Measurements from ENCODE around the gene ATF6B.

Gene ATF6B

DNA sequence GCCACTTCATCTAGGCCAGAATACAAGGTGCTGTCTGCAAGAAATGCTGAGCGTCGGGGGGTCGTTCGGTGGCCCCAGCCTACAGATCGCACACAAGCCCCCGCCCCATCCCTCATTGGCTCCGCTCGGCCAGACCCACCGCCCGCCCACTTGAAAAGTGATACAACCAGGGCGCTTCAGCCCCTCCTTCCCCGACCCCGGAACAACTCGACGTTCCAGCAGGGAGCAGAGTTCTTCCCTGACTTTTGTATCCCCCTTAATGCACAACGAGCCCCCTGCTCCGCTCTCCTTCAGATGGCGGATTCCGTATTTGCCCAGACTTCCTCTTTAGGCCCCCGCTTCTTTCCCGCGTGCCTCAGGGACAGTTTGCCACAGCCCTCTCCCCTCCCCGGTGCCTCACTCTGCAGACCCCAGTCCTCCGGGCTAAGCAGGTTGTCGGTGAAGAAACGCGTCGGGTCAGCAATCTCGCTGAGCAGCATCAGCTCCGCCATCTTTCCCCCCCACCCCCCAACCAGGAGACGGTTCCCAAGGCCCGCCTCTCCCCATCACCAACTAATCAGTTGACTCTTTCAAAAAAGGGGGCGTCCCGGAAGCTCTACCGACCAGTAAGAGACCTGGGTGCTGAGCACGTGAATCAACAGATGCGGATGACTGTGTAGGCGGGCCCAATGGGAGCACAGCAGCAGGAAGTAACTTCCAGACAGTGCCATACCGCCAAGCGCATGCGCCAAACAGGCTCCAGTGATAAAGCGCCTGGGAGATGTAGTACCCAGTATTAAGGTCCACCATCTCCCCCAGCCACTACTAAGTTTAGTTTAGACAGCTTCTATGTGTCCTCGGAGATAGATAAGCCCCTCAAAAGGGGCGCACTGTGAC lies at the start of gene ATF6B:
Gene ATF6B, minus strand, starts transcription at position 530 of the 876 bp plus-strand sequence. Its CDS starts 39 bp downstream, at position 491.
- Mint-ChIP-seq H3K4me3 (peak within 1 kb of the TSS; percentile 99 to 100), H3K9me3 (no peaks in the 10 kb centered on the region), H3K4me1 (peaks cover 53% of the 10 kb centered on the region), H3K27me3 (no peaks in the 10 kb centered on the region), H3K27ac (peak within 1 kb of the TSS; percentile 99)
- peak; percentile 95 for ATAC-seq
- peak; percentile 94 to 98 for DNase-seq

DNA sequence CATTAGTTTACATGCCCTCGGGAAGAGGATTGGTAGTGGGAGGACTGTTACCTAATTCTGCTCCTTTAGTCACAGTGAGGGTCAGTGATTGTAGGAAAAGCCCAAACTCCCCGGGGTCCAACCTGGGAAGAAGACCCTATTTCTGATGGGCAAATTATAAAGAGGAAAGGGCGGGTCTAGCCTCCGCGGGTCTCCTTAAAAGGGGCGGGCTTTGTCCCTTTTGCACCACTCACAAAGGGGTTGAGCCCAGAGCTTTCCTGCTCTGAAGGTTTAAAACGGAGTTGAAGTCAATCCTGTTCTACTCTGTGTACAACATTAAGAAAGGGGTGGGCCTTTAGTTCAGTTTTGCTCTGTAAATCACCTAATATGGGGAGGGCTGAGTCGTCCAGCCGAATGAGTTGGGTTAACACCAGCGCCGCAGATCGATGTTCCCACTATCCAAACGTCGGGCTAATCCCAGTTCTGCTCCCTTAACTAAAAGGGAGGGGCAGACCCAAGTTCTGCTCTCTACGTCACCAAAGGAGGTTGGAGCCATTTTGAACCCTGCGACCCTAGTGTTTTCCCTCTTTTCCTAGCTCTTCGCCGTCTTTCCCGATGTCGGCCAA lies 49.2 kb upstream of the ATF6B start:
- H3K4me1 Mint-ChIP-seq = peaks cover 74% of the 10 kb centered on the region
- H3K4me3 Mint-ChIP-seq = peak overlapping the region; percentile 86 to 94
- ATAC-seq (peak; percentile 10), DNase-seq (peak in 1 of 2 donors; percentile 52)
- H3K27ac Mint-ChIP-seq = peak overlapping the region; percentile 96 to 98
- no peaks in the 10 kb centered on the region for H3K27me3 Mint-ChIP-seq
- H3K9me3 Mint-ChIP-seq = no peaks in the 10 kb centered on the region

DNA sequence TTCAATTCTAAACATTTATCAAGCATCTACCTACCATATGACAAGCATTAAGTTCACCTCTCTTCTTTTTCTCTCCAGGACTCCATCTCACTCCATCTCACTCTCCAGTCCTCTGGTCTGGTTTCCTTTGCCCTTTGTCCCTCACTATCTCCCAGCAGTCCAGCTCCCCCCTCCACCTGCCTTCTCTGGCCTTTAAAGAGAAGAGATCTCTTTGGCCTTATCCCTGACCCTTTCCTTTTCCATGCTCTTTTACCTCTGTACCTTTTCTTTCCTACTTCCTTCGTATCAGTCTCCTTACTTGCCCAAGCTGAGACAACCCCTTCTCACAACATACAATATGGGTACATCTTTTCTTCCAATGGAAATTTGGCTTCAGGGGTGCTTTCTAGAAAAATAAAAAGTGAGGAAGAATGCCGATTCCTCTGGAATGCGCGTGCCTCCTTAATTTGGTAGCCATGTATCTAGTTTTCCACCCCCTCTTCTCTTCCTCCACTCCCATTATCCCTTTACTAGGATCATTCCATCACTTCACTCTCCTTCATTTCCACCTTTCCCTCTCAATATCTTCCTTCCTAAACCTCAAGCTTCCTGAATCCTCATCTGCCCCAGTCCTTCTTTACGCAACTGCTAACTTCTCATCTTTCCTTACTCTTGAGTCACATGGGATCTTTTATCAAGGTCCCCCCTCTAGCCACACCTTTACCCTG lies 48.6 kb upstream of the ATF6B start:
- no peaks in the 10 kb centered on the region for H3K27me3 Mint-ChIP-seq
- H3K9me3 Mint-ChIP-seq = no peaks in the 10 kb centered on the region
- peaks cover 71% of the 10 kb centered on the region for H3K4me1 Mint-ChIP-seq
- ATAC-seq (no peak), DNase-seq (no peak)
- H3K27ac Mint-ChIP-seq = peak overlapping the region; percentile 96 to 98
- peak overlapping the region; percentile 86 to 94 for H3K4me3 Mint-ChIP-seq

DNA sequence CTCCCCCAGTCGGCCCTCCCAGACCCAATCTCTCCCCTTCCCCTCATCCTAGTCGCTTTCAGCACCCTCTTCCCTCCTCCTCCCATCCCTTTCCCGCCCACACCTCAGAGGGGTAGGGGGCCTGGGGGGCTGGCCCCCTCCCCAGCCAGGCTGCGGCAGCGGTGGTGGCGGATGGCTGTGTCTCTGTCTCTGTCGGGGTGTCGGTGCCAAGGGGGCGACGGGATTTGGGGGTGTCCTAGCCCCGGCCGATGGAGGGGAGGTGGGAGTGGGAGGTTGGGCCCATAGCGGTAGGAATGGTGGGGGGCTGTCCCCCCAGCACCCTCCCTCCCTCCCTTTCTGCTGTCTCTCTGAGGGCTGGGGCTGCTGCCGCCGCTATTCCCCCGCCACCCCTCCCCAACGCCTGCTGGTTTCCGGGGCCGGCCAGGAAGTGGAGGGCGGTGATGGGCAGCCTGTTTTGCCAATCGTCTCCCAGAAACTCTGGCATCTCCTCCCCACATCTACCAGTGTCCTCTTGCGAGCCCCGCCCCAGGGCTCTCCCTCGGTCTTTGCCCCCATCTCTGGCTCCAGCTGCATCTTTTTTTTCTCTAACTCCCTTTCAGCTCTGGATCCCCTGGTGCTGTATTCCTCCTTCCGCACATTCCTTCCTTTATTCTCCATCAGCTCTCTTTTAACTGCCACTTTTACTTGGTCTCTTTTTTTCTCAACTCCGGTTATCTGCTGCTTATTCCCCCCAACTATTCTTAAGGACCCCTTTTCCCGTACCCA lies 47.8 kb upstream of the ATF6B start, which contains the start of gene AGPAT1:
Gene AGPAT1, minus strand, starts transcription at position 374 of the 765 bp plus-strand sequence. CDS start 4,588 bp downstream, outside the sequence.
- no peaks in the 10 kb centered on the region for H3K27me3 Mint-ChIP-seq
- peak within 1 kb of the TSS; percentile 86 to 94 for H3K4me3 Mint-ChIP-seq
- ATAC-seq (peak; percentile 64), DNase-seq (peak; percentile 96 to 97)
- no peaks in the 10 kb centered on the region for H3K9me3 Mint-ChIP-seq
- peak within 1 kb of the TSS; percentile 96 to 98 for H3K27ac Mint-ChIP-seq
- peaks cover 70% of the 10 kb centered on the region for H3K4me1 Mint-ChIP-seq

DNA sequence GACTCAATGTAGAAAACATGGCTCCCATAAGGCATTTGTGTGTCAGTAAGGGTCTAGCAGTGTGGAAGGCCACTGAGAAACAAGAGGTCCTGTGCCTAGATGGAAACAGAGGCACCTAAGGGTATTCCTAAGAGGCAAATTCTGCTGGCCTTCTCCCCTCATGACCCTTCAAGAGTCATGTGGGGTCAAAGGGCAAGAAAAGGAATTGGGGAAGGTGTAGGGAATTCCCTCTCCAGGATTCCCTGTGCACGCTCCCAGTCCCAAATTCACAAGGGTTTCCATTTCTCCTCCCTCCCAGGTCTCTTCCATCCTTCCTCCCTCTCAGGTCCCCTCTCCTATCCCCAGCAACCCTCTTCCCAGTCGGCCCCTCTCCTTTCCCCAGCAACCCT lies 47.3 kb upstream of the ATF6B start:
- peak overlapping the region; percentile 86 to 94 for H3K4me3 Mint-ChIP-seq
- H3K27me3 Mint-ChIP-seq = no peaks in the 10 kb centered on the region
- peaks cover 65% of the 10 kb centered on the region for H3K4me1 Mint-ChIP-seq
- H3K27ac Mint-ChIP-seq = peak overlapping the region; percentile 47 to 51
- ATAC-seq (no peak), DNase-seq (no peak)
- H3K9me3 Mint-ChIP-seq = no peaks in the 10 kb centered on the region

DNA sequence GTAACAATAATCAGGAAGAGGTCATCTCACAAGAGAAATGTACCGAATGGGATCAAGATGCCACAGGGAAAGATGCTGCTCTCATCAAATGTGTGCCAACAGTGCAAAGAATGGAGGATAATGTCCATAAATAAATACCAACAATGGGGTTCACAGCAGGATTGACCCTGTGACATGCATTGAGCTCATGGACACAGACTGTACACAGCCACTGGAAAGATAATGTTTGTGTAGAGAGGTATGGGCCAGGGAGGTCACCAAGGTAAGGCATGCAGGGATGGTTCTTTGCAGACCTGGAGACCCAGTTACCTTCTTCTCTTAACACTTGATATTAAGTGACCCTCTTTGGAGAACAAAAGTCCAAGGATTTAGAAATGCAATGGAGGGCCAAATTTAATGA lies 46.4 kb upstream of the ATF6B start:
- no peak for ATAC-seq
- Mint-ChIP-seq H3K4me1 (peaks cover 56% of the 10 kb centered on the region), H3K27ac (no peak overlapping the region), H3K4me3 (peak overlapping the region in 1 of 2 donors; percentile 68), H3K27me3 (no peaks in the 10 kb centered on the region), H3K9me3 (no peaks in the 10 kb centered on the region)
- DNase-seq = no peak

DNA sequence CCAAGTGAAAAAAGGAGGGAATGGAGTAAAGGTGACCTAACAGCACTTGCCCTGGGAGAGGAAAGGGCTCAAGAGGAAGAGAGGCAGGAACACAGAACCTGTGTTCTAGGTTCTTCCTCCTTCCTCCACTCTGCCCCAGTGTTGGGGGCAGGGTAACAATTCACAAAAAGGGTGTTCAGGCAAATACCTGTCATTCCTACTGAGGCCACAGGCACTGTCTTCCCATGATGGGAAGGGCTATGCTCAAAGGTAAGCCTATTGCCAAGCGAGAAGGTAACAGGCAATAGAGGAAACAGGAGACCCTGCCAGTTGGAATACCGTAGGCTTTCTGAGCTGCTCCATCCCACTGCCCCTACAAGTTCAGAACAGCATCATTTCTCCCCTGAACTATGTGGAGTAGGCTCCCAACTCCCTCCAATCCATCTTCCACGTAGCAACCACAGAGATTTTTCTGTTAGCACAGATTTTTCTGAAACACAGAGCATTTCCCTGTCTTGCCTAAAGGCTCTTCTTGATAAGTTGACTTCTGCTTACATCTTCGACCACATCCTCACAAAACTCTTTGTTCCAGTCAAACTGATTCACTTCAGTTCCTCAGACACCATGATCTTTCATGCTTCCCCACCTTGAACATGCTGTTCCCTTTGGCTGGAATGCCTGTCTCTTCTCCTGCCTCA lies 45.1 kb upstream of the ATF6B start:
- H3K4me3 Mint-ChIP-seq = no peak overlapping the region
- no peak for DNase-seq
- H3K27ac Mint-ChIP-seq = no peak overlapping the region
- peaks cover 47% of the 10 kb centered on the region for H3K4me1 Mint-ChIP-seq
- ATAC-seq = no peak
- H3K9me3 Mint-ChIP-seq = no peaks in the 10 kb centered on the region
- no peaks in the 10 kb centered on the region for H3K27me3 Mint-ChIP-seq

DNA sequence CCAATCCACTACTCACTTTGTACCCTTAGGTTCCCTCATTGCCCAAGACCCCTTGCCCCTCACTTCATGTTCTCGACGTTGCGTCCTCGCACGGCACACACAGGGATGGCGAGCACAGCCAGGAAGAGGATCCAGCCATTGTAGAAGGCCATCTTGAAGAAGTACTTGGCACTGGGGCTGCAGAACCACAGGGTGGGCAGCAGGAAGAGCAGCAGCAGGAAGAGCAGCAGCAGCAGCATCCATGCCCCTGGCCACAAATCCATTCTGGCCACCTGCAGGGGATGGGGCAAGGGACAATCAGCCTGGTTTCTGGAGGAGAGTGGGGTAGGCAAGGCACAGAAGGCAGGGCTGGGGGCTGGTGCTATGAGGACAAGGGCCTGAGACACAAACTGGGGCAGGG lies 43.2 kb upstream of the ATF6B start:
- H3K27me3 Mint-ChIP-seq = no peaks in the 10 kb centered on the region
- H3K4me3 Mint-ChIP-seq = no peak overlapping the region
- ATAC-seq (no peak), DNase-seq (no peak)
- no peak overlapping the region for H3K27ac Mint-ChIP-seq
- H3K9me3 Mint-ChIP-seq = no peaks in the 10 kb centered on the region
- peaks cover 37% of the 10 kb centered on the region for H3K4me1 Mint-ChIP-seq

DNA sequence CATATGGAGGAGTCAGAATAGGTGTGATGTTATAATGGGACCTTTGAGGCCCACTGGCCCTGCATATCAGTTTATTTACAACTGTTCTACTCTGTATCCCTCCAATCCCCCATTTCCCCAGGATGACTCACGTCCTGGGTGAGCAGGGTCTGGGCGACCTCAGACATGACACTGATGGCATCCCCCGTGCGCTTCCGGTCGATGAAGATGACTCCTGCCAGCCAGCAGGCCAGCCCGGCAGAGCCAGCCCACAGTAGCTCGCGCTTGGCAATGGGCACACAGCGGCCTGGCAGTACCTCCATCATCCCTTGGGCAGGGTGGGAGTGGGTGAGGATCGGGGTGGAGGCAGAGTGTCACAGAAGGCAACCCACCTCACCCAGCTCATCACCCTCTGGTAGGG lies 42.2 kb upstream of the ATF6B start:
- H3K4me1 Mint-ChIP-seq = peaks cover 34% of the 10 kb centered on the region
- no peak overlapping the region for H3K27ac Mint-ChIP-seq

DNA sequence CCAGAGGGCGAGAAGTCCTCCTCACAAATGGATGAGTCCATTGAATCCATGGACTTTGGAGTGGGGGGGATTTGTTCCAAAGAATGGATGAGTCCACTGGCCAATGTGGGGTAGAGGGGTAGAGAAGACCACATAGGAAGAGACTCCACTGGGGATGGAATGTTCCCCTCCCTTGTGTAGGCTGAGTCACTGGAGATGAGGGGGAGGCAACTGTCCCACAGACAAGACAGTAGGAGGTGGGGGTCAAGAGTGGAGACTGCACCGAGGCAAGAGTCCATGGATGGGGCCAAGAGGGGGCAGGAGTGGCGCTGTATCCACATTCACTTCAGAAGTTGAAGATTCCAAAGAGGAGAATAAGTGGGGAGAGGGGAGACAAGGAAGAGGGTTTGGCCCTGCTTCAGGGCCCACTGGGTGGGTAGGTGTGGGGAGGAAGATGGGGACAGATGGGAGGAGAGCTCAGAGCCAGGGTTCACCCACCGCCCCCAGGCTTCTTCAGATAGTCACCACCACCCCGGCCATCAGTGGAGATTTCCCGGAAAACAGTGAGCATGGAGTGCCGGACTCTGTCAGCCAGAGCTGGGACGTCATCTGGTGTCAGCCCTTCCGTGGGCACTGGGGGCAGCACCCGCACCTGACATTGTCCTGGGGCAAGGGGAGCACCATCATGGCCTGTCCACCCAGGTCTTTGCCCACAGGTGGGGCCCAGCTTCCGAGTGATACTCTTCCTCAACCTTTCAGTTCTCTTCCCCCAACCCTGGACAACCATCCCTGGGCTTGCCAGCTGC lies 41.0 kb upstream of the ATF6B start:
- no peaks in the 10 kb centered on the region for H3K27me3 Mint-ChIP-seq
- no peak overlapping the region for H3K4me3 Mint-ChIP-seq
- no peak for ATAC-seq
- H3K4me1 Mint-ChIP-seq = peaks cover 26% of the 10 kb centered on the region
- H3K27ac Mint-ChIP-seq = peak overlapping the region; percentile 16 to 35
- H3K9me3 Mint-ChIP-seq = no peaks in the 10 kb centered on the region
- no peak for DNase-seq

More for the DNA sequence above, 42.2 kb upstream of the ATF6B start:
- H3K27me3 Mint-ChIP-seq = no peaks in the 10 kb centered on the region
- ATAC-seq (no peak), DNase-seq (no peak)
- H3K4me3 Mint-ChIP-seq = no peak overlapping the region
- H3K9me3 Mint-ChIP-seq = no peaks in the 10 kb centered on the region

DNA sequence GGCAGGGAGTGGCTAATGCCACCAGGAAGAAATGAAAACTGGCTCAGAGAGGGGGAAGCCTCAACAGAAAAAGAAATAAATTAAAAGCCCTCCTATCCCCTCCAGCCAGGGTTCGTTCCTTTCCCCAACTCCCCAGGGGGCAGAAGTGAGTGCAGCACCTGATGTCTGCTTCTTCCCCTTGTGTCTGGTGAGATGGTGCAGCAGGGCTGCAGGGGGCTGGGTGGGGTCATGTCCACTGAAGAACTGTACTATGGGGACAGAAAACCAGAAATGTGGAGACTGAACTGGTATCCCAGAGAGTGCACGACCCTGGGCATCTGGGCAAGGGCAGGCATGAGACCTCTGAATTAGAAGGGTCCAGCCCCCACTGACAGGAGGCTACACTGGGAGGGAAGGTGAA lies 40.3 kb upstream of the ATF6B start:
- peaks cover 22% of the 10 kb centered on the region for H3K4me1 Mint-ChIP-seq
- no peak overlapping the region for H3K4me3 Mint-ChIP-seq
- no peak for ATAC-seq
- peak overlapping the region in 1 of 2 donors; percentile 37 for H3K27ac Mint-ChIP-seq
- no peaks in the 10 kb centered on the region for H3K27me3 Mint-ChIP-seq
- DNase-seq = no peak
- no peaks in the 10 kb centered on the region for H3K9me3 Mint-ChIP-seq

DNA sequence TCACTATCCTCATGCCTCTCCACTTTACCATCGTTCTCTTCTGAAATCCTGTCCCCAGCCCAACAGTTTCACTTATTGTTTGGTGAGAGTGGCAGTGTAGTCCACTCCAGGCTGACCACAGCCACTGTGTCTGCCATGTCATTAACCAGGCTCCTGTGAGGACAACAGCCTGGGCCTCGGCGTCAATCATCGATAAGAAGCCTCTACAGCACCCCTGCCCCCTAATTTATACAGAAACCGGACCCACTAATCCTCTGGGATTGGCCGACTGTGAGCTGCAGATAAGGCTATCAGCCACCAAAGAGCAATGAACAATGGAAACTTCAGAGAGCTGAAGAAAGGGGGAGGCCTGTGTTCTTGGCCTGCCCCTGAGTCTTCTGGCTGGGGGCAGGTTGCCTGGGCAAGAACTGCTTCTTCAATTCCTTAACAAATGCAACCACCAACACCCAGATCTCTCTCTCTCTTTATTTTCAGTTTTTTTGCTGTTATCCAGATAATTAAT lies 39.8 kb upstream of the ATF6B start:
- H3K27ac Mint-ChIP-seq = peak overlapping the region; percentile 16 to 37
- no peak for DNase-seq

DNA sequence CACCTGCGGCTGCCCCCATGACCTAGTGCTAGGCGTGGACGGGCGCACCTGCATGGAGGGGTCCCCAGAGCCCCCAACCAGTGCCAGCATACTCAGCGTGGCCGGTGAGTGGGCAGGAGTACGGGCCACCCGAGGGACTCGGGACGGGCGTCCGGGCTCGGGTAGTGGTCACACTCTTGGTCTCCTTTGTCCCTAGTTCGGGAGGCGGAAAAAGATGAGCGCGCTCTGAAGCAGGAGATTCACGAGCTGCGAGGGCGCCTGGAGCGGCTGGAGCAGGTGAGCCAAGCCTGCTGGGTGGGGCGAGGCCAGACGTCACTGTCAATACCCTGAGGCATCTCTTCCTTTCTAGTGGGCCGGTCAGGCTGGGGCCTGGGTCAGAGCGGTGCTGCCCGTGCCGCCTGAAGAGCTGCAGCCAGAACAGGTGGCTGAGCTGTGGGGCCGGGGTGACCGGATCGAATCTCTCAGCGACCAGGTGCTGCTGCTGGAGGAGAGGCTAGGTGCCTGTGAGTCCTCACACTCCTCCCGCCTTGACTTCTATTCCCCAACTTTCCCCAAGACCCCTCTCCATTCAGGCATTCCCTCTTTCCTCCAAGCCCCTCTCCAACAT lies 39.2 kb upstream of the ATF6B start:
- Mint-ChIP-seq H3K9me3 (no peaks in the 10 kb centered on the region), H3K27me3 (no peaks in the 10 kb centered on the region), H3K4me1 (peaks cover 14% of the 10 kb centered on the region), H3K4me3 (no peak overlapping the region), H3K27ac (peak overlapping the region; percentile 5 to 16)
- ATAC-seq = no peak
- no peak for DNase-seq

More for the DNA sequence above, 39.8 kb upstream of the ATF6B start:
- H3K4me1 Mint-ChIP-seq = peaks cover 17% of the 10 kb centered on the region
- no peak for ATAC-seq
- no peak overlapping the region for H3K4me3 Mint-ChIP-seq
- no peaks in the 10 kb centered on the region for H3K9me3 Mint-ChIP-seq
- no peaks in the 10 kb centered on the region for H3K27me3 Mint-ChIP-seq
